Measurements from ENCODE around the gene GLOD5. TPM values are rescaled to one million over a fixed set of nuclear protein-coding genes. Genes with fewer than 3 reads are reported as not detected.

The GLOD5 gene
- total and polyA plus RNA-seq, 2 experiments from 2014 or later: 2.4 TPM; not detected in 1

DNA sequence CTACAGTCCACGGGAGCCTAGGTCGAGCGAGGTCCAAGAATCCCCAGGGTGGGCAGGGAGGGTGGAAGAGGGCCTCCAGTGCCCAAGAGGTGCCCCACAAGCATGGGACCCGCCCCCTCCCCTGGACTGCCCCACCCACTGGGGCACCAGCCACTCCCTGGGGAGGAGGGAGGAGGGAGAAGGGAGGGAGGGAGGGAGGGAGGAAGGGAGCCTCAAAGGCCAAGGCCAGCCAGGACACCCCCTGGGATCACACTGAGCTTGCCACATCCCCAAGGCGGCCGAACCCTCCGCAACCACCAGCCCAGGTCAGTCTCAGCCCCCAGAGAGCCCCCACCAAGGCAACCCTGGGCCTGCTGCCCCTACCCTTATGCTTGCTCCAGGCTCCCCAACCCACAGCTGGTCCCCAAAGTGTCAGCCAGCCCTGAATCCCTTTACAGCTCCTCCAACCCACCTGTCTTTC, 24.8 kb downstream of the GLOD5 start, which contains the start of gene GATA1:
GATA1 (plus strand) TSS at position 250 of the 460 bp plus-strand sequence. CDS start 4,520 bp downstream, outside the sequence.
- H3K27ac ChIP-seq: no peak within 1 kb of the TSS
- H4K20me1 ChIP-seq (ENCODE audit: insufficient read depth, poor library complexity, severe bottlenecking): no peaks in the 10 kb centered on the region
- H3K4me2 ChIP-seq: no peak within 1 kb of the TSS
- H3K9me2 ChIP-seq (replicated peaks; ENCODE audit: insufficient read depth): no peaks in the 10 kb centered on the region
- H3K27me3 ChIP-seq: no peaks in the 10 kb centered on the region
- no CpG with 5 or more reads among the region's 7 CpGs for WGBS (ENCODE audit: low lambda C conversion rate, missing lambda C conversion rate)
- TF ChIP-seq EZH2 (IDR thresholded peaks at IDR 0.05; ENCODE audit: borderline replicate concordance): no peak
- no peak for TF ChIP-seq EZH2phosphoT487 (IDR thresholded peaks at IDR 0.05; ENCODE audit: low read depth, severe bottlenecking, unreplicated experiment)
- TF ChIP-seq, protein P1, sequence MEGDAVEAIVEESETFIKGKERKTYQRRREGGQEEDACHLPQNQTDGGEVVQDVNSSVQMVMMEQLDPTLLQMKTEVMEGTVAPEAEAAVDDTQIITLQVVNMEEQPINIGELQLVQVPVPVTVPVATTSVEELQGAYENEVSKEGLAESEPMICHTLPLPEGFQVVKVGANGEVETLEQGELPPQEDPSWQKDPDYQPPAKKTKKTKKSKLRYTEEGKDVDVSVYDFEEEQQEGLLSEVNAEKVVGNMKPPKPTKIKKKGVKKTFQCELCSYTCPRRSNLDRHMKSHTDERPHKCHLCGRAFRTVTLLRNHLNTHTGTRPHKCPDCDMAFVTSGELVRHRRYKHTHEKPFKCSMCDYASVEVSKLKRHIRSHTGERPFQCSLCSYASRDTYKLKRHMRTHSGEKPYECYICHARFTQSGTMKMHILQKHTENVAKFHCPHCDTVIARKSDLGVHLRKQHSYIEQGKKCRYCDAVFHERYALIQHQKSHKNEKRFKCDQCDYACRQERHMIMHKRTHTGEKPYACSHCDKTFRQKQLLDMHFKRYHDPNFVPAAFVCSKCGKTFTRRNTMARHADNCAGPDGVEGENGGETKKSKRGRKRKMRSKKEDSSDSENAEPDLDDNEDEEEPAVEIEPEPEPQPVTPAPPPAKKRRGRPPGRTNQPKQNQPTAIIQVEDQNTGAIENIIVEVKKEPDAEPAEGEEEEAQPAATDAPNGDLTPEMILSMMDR (IDR thresholded peaks at IDR 0.05; ENCODE audit: poor library complexity): no peak
- H3K36me3 ChIP-seq (replicated peaks; ENCODE audit: insufficient read depth, low read depth): no peaks in the 10 kb centered on the region
- H2AFZ ChIP-seq: no peak within 1 kb of the TSS
- DNase-seq (ENCODE audit: low spot score): no peak
- no peak within 1 kb of the TSS for H3K4me3 ChIP-seq
- no peaks in the 10 kb centered on the region for H3K9me3 ChIP-seq (ENCODE audit: low read depth)
- H3K4me1 ChIP-seq (ENCODE audit: insufficient read depth): no peaks in the 10 kb centered on the region
- H3K79me2 ChIP-seq: no peaks in the 10 kb centered on the region

DNA sequence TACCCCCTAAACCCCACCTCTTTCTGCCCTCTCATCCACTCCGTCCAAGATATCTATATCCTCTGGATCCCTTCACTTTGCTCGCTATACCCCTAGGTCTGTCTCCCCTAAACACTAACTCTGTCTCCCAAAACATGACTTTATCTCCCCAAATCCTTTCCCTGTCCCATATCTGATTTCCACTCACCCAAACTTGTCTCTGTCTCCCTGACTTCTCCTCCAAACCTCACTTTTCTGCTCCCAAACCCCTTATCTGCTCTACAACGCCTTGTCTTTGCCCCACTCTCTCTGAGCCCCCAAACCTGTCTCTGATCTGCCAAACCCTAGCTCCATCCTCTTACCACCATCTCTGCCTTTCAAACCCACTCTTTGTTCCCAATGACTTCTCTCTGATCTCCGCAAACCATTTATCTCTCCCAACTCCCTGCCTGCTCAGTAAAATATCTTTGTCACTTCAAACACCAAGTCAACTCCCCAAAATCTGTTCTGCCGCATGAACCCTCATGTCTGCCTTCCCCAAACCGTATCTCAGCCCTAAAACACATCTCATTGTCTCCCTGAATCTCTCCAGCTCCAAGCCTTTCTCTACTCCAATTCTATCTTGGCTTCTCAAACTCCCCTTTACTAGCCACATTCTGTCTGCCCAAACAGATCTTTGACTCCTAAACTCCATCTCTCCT, 25.4 kb downstream of the GLOD5 start:
- TF ChIP-seq EZH2phosphoT487 (IDR thresholded peaks at IDR 0.05; ENCODE audit: low read depth, severe bottlenecking, unreplicated experiment) (no peak), EZH2 (IDR thresholded peaks at IDR 0.05; ENCODE audit: borderline replicate concordance) (no peak)
- TF ChIP-seq, protein P1 (IDR thresholded peaks at IDR 0.05; ENCODE audit: poor library complexity): no peak
- Histone ChIP-seq H3K9me2 (replicated peaks; ENCODE audit: insufficient read depth) (no peaks in the 10 kb centered on the region), H4K20me1 (ENCODE audit: insufficient read depth, poor library complexity, severe bottlenecking) (no peaks in the 10 kb centered on the region), H3K4me2 (no peak overlapping the region), H3K9me3 (ENCODE audit: low read depth) (no peaks in the 10 kb centered on the region), H3K27me3 (no peaks in the 10 kb centered on the region), H3K4me1 (ENCODE audit: insufficient read depth) (no peaks in the 10 kb centered on the region), H3K36me3 (replicated peaks; ENCODE audit: insufficient read depth, low read depth) (no peaks in the 10 kb centered on the region), H3K79me2 (no peaks in the 10 kb centered on the region), H2AFZ (no peak overlapping the region), H3K27ac (no peak overlapping the region), H3K4me3 (no peak overlapping the region)
- no peak for DNase-seq (ENCODE audit: low spot score)
- WGBS (ENCODE audit: low lambda C conversion rate, missing lambda C conversion rate): 73% methylated on average over 6 of the region's 6 CpGs

DNA sequence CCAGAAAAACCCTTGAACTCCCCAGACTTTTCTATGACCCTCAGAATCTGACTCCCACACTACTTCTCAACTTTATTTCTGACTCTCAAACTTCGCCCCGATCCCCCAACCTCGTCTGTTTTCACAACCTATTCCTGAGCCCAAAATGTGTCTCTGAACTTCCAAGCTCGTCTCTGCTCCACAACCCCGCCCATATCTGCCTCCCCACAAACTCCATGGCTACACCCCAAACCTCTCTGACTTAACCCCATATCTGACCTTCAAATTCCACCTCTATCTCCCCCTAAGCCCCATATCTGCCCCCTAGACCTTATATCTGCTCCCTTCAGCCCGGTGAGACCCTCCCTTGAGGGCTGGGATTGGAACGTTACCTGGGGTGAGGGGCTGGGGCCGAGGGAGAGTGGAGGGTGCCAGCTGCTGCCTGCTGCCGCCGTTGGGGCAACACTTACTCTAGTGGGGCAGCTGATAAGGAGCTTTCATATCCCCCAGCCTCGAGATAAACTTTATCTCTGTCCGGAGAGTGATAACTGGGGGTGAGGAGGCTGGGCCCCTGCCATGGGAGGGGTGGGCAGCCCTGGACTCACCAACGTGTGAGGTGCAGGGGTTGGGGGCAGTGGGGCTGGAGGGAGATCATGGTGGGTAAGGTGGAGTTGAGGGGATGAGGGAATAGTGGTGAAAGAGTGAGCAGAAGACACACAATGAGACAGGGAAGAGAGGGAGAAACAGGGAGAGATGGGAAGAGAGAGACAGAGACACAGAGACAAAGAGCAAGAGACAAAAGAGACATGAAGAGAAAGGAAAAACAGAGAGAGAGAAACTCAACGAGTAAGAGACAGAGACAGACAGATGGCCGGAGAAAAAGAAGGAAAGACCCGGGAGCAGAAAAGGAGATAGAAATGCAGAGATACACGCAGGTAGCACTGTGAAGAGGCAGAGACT, 26.2 kb downstream of the GLOD5 start:
- no peak for DNase-seq (ENCODE audit: low spot score)
- Histone ChIP-seq H3K27ac (no peak overlapping the region), H4K20me1 (ENCODE audit: insufficient read depth, poor library complexity, severe bottlenecking) (no peaks in the 10 kb centered on the region), H3K4me1 (ENCODE audit: insufficient read depth) (no peaks in the 10 kb centered on the region), H3K9me2 (replicated peaks; ENCODE audit: insufficient read depth) (no peaks in the 10 kb centered on the region), H3K79me2 (no peaks in the 10 kb centered on the region), H3K4me3 (no peak overlapping the region), H3K4me2 (no peak overlapping the region), H3K27me3 (no peaks in the 10 kb centered on the region), H3K36me3 (replicated peaks; ENCODE audit: insufficient read depth, low read depth) (no peaks in the 10 kb centered on the region), H2AFZ (no peak overlapping the region), H3K9me3 (ENCODE audit: low read depth) (no peaks in the 10 kb centered on the region)
- TF ChIP-seq EZH2phosphoT487 (IDR thresholded peaks at IDR 0.05; ENCODE audit: low read depth, severe bottlenecking, unreplicated experiment) (no peak), EZH2 (IDR thresholded peaks at IDR 0.05; ENCODE audit: borderline replicate concordance) (no peak)
- TF ChIP-seq, protein P1 (IDR thresholded peaks at IDR 0.05; ENCODE audit: poor library complexity): no peak
- WGBS (ENCODE audit: low lambda C conversion rate, missing lambda C conversion rate): 61% methylated on average over 17 of the region's 17 CpGs

Measured in hepatocyte (in vitro differentiated cells).